ENCODE measurements around the gene BICDL1. TPM values are rescaled to one million over a fixed set of nuclear protein-coding genes. Genes with fewer than 3 reads are reported as not detected.

Gene BICDL1
- total and polyA plus RNA-seq, 5 donors from 2014 or later = 0.93 to 134 (median 1.6) TPM

DNA sequence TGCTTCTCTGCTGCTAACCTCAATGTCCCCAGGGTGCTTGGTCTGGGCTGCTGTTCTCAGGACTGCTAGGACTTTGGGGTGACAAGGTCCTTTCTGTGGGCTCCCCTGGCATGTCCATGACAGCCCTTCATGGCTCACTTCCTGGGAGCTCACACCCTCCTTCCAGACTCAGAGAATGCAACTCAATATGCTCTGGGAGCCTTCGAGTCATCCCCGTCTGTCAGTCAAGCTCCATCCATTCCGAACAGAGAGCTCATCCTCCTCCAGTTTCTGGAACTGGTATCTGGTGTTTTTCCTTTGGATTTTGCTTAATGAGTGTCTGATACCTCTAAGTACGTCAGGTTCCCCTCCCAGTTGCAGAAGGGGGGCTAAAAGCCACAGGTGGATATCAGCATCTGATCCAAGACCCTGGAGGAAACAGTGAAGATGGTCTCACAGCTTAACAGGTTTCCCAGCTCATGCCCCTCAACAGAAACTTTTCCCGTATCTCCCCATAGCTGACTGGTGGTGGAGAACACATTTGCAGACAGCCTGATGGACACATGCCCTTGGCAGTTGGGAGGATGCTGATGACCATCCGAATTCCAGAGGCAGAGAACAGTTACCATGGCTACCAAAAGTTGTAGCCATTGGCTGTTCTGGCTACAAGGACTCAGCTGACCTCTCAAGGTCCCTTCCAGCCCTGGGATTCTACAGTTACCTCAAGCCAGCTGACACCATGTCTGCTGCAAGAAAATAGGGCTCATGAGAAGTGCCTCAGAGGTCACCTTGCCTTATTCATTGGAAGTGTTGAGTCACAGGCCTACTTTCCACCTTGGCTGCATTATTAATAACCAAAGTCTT, 137.0 kb downstream of the BICDL1 start:
- Mint-ChIP-seq H3K4me3 (peak overlapping the region in 2 of 4 donors; percentile 38 to 47), H3K36me3 (peaks cover 26% of the 10 kb centered on the region), H3K9me3 (no peaks in the 10 kb centered on the region), H3K27ac (peak overlapping the region in 1 of 3 donors; percentile 34), H3K27me3 (no peaks in the 10 kb centered on the region), H3K4me1 (peaks cover 14 to 32% (median 23%) of the 10 kb centered on the region in 4 donors)
- Histone ChIP-seq H3K9me3 (ENCODE audit: control insufficient read depth in 2 of 2, low read length in 2 of 2) (no peaks in the 10 kb centered on the region), H3K27ac (ENCODE audit: insufficient read depth, low read length, poor library complexity, severe bottlenecking) (no peak overlapping the region), H3K36me3 (ENCODE audit: control insufficient read depth, insufficient read depth, low read length) (peaks cover 43% of the 10 kb centered on the region), H3K27me3 (ENCODE audit: control insufficient read depth, insufficient read depth, low read length) (no peaks in the 10 kb centered on the region), H3K4me3 (ENCODE audit: low read depth, low read length) (no peak overlapping the region), H3K4me1 (ENCODE audit: control insufficient read depth, insufficient read depth, low read length, poor library complexity, severe bottlenecking) (peaks cover 22% of the 10 kb centered on the region)
- ATAC-seq (ENCODE audit: low read depth in 2 of 2) = no peak
- DNase-seq = no peak

DNA sequence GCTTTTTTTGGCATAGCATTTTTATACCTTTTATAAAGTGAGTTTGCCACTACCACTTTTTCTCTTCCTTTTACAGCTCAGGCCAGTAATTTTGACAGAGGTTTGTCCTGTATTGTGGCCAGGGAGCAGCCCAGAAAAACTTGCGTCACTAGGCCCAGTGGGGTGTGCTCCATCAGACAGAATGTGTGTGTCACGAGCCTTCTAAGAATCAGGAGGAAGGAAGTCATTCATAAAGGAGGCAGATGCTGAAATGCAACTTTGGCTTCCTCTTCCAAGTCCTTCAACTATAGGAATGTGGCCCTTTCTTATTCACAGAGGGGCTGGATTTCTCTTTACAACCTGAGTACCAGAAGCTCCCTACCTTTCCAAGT, 137.6 kb downstream of the BICDL1 start:
- Histone ChIP-seq H3K9me3 (ENCODE audit: control insufficient read depth in 2 of 2, low read length in 2 of 2) (no peaks in the 10 kb centered on the region), H3K4me3 (ENCODE audit: low read depth, low read length) (no peak overlapping the region), H3K36me3 (ENCODE audit: control insufficient read depth, insufficient read depth, low read length) (peaks cover 49% of the 10 kb centered on the region), H3K27me3 (ENCODE audit: control insufficient read depth, insufficient read depth, low read length) (no peaks in the 10 kb centered on the region), H3K27ac (ENCODE audit: insufficient read depth, low read length, poor library complexity, severe bottlenecking) (no peak overlapping the region), H3K4me1 (ENCODE audit: control insufficient read depth, insufficient read depth, low read length, poor library complexity, severe bottlenecking) (peaks cover 16% of the 10 kb centered on the region)
- Mint-ChIP-seq H3K4me3 (no peak overlapping the region), H3K4me1 (peaks cover 8 to 26% (median 18%) of the 10 kb centered on the region in 4 donors), H3K36me3 (peaks cover 32% of the 10 kb centered on the region), H3K27ac (peak overlapping the region; percentile 23 to 85 (median 34)), H3K27me3 (no peaks in the 10 kb centered on the region), H3K9me3 (no peaks in the 10 kb centered on the region)
- DNase-seq = no peak
- ATAC-seq (ENCODE audit: low read depth in 2 of 2) = no peak

- peak overlapping the region in 1 of 3 donors; percentile 44 for H3K27ac Mint-ChIP-seq
- no peaks in the 10 kb centered on the region for H3K9me3 Mint-ChIP-seq
- Histone ChIP-seq H3K4me1 (ENCODE audit: control insufficient read depth, insufficient read depth, low read length, poor library complexity, severe bottlenecking) (no peaks in the 10 kb centered on the region), H3K9me3 (ENCODE audit: control insufficient read depth in 2 of 2, low read length in 2 of 2) (no peaks in the 10 kb centered on the region), H3K27me3 (ENCODE audit: control insufficient read depth, insufficient read depth, low read length) (no peaks in the 10 kb centered on the region), H3K36me3 (ENCODE audit: control insufficient read depth, insufficient read depth, low read length) (peaks cover 81% of the 10 kb centered on the region), H3K27ac (ENCODE audit: insufficient read depth, low read length, poor library complexity, severe bottlenecking) (no peak overlapping the region), H3K4me3 (ENCODE audit: low read depth, low read length) (no peak overlapping the region)
- H3K4me1 Mint-ChIP-seq = peaks cover 0 to 5% (median 2%) of the 10 kb centered on the region in 4 donors
- H3K36me3 Mint-ChIP-seq = peaks cover 39% of the 10 kb centered on the region
- no peak for DNase-seq
- no peaks in the 10 kb centered on the region for H3K27me3 Mint-ChIP-seq
- no peak overlapping the region for H3K4me3 Mint-ChIP-seq
- no peak for ATAC-seq (ENCODE audit: low read depth in 2 of 2)
Observed at GRCh38 chr12:120130011-120130410, 141.0 kb downstream of the BICDL1 start.

- Mint-ChIP-seq H3K27ac (no peak overlapping the region), H3K4me3 (no peak overlapping the region), H3K4me1 (peaks cover 0 to 3% (median 0%) of the 10 kb centered on the region in 4 donors), H3K27me3 (no peaks in the 10 kb centered on the region), H3K9me3 (no peaks in the 10 kb centered on the region), H3K36me3 (peaks cover 40% of the 10 kb centered on the region)
- no peak overlapping the region for H3K4me3 ChIP-seq (ENCODE audit: low read depth, low read length)
- no peak overlapping the region for H3K27ac ChIP-seq (ENCODE audit: insufficient read depth, low read length, poor library complexity, severe bottlenecking)
- H3K4me1 ChIP-seq (ENCODE audit: control insufficient read depth, insufficient read depth, low read length, poor library complexity, severe bottlenecking) = no peaks in the 10 kb centered on the region
- ATAC-seq (ENCODE audit: low read depth in 2 of 2) = no peak
- H3K9me3 ChIP-seq (ENCODE audit: control insufficient read depth in 2 of 2, low read length in 2 of 2) = no peaks in the 10 kb centered on the region
- H3K27me3 ChIP-seq (ENCODE audit: control insufficient read depth, insufficient read depth, low read length) = no peaks in the 10 kb centered on the region
- H3K36me3 ChIP-seq (ENCODE audit: control insufficient read depth, insufficient read depth, low read length) = peaks cover 89% of the 10 kb centered on the region
- no peak for DNase-seq
Observed at GRCh38 chr12:120131116-120131515, 142.1 kb downstream of the BICDL1 start.

DNA sequence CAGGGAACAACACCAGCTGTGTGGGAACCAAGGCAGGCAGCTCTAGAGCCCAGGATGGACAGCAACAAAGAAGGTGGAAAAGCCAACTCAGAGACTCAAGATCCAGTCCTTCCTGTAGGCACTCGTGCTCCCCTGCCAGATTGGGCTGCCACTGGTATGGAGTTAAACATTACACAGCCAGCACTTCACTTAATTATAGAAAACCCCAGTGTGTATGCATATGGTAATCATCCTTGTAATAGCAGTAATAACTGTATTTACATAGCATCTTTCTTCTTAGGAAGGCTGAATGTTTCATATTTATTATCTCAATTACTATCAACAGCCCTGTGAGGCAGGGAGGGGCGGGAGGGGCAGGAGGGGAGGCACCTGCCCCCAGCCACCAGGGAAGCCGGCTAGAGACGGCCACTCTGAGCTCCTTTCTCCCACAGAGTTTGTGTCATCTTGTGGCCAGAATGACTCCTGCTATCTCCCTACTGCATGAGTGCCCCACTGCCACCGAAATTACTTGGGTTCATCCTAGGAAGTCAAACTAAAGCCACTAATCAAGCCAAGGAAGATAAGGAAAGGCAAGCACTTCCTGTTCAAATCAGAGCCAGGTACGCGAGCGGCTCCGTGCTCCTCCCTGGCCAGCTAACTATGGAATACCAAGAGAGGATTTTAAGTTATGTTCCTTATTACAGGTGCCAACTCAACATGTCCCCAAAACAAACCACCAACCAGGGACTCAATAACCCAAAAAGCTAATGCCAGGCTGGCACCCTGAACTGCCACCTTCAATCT, 143.2 kb downstream of the BICDL1 start:
- Mint-ChIP-seq H3K9me3 (no peaks in the 10 kb centered on the region), H3K27me3 (no peaks in the 10 kb centered on the region), H3K4me3 (no peak overlapping the region), H3K27ac (peak overlapping the region in 1 of 3 donors; percentile 74), H3K4me1 (peaks cover 0 to 2% (median 0%) of the 10 kb centered on the region in 4 donors), H3K36me3 (peaks cover 32% of the 10 kb centered on the region)
- DNase-seq = no peak
- Histone ChIP-seq H3K36me3 (ENCODE audit: control insufficient read depth, insufficient read depth, low read length) (peaks cover 93% of the 10 kb centered on the region), H3K9me3 (ENCODE audit: control insufficient read depth in 2 of 2, low read length in 2 of 2) (no peaks in the 10 kb centered on the region), H3K27me3 (ENCODE audit: control insufficient read depth, insufficient read depth, low read length) (no peaks in the 10 kb centered on the region), H3K4me3 (ENCODE audit: low read depth, low read length) (no peak overlapping the region), H3K4me1 (ENCODE audit: control insufficient read depth, insufficient read depth, low read length, poor library complexity, severe bottlenecking) (no peaks in the 10 kb centered on the region), H3K27ac (ENCODE audit: insufficient read depth, low read length, poor library complexity, severe bottlenecking) (no peak overlapping the region)
- no peak for ATAC-seq (ENCODE audit: low read depth in 2 of 2)

DNA sequence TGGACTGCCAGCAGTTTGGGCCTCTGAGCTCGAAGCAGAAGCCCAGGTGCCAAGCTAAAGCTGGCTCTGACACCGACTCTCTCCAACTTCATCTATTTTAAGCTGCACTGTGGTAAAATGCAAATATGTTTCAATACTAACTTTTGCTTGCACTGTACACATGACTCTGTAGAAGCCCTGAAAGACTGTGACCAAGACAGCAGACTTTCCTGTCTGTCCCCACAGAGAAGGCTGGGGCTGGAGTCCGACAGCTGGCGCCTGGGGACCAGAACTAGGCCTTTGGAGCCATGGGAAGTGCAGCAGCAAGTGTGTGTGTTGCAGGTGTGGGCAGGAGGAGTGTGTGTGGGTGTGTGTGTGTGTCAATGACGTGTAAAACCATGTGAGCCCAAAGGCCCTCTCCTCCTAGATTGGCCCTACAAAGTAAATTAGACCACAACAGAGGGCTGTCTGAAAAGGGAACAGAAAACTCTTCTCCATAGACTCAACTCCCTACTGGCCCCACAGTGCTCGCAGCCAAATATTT, 143.9 kb downstream of the BICDL1 start:
- H3K27ac ChIP-seq (ENCODE audit: insufficient read depth, low read length, poor library complexity, severe bottlenecking) = no peak overlapping the region
- no peaks in the 10 kb centered on the region for H3K9me3 ChIP-seq (ENCODE audit: control insufficient read depth in 2 of 2, low read length in 2 of 2)
- DNase-seq (no peak), ATAC-seq (ENCODE audit: low read depth in 2 of 2) (no peak)
- H3K27me3 ChIP-seq (ENCODE audit: control insufficient read depth, insufficient read depth, low read length) = no peaks in the 10 kb centered on the region
- H3K4me1 ChIP-seq (ENCODE audit: control insufficient read depth, insufficient read depth, low read length, poor library complexity, severe bottlenecking) = no peaks in the 10 kb centered on the region
- H3K4me3 ChIP-seq (ENCODE audit: low read depth, low read length) = no peak overlapping the region
- Mint-ChIP-seq H3K27ac (no peak overlapping the region), H3K4me1 (peaks cover 0 to 2% (median 0%) of the 10 kb centered on the region in 4 donors), H3K27me3 (no peaks in the 10 kb centered on the region), H3K4me3 (no peak overlapping the region), H3K9me3 (no peaks in the 10 kb centered on the region), H3K36me3 (peaks cover 27% of the 10 kb centered on the region)
- peaks cover 93% of the 10 kb centered on the region for H3K36me3 ChIP-seq (ENCODE audit: control insufficient read depth, insufficient read depth, low read length)

DNA sequence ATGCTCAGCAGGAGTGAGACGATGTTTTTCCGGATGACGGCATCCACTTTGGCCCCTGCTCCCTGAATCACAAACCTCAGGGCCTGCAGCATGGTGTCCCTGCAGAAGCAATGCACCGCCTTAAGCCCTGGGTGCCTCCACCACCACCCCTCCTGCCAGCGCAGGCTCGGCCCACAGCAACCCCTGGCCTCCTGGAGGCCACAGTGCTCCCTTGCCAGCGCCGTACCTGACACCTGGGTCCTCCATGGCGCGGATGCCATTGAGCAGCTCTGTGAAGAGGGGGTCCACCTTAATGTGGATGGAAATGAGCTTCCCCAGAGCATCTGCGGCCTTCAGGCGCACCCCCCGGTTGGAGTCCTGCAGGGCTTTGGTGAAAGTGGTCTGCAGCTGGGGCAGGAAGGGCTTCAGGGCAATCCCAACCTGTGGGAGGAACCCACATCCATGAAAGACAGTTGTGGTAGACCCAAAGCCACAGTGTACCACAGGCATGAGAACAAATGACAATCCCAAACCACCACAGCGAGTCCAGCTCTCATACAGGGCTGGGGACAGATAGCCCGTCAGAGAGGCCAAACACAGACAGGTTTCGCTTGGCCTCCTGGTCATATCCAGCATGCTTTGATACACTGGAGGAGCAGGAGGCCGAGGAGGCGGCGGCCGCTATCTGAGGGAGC, 145.4 kb downstream of the BICDL1 start:
- Mint-ChIP-seq H3K27ac (no peak overlapping the region), H3K9me3 (no peaks in the 10 kb centered on the region), H3K36me3 (peaks cover 26% of the 10 kb centered on the region), H3K27me3 (no peaks in the 10 kb centered on the region), H3K4me1 (peaks cover 0 to 2% (median 0%) of the 10 kb centered on the region in 4 donors), H3K4me3 (no peak overlapping the region)
- peaks cover 93% of the 10 kb centered on the region for H3K36me3 ChIP-seq (ENCODE audit: control insufficient read depth, insufficient read depth, low read length)
- H3K27me3 ChIP-seq (ENCODE audit: control insufficient read depth, insufficient read depth, low read length) = no peaks in the 10 kb centered on the region
- H3K4me3 ChIP-seq (ENCODE audit: low read depth, low read length) = no peak overlapping the region
- H3K9me3 ChIP-seq (ENCODE audit: control insufficient read depth in 2 of 2, low read length in 2 of 2) = no peaks in the 10 kb centered on the region
- DNase-seq (no peak), ATAC-seq (ENCODE audit: low read depth in 2 of 2) (no peak)
- H3K27ac ChIP-seq (ENCODE audit: insufficient read depth, low read length, poor library complexity, severe bottlenecking) = no peak overlapping the region
- no peaks in the 10 kb centered on the region for H3K4me1 ChIP-seq (ENCODE audit: control insufficient read depth, insufficient read depth, low read length, poor library complexity, severe bottlenecking)
